ENCODE results near the gene GPC1. TPM values are rescaled to one million over a fixed set of nuclear protein-coding genes. Genes with fewer than 3 reads are reported as not detected.
A peak's percentile ranks its signal among the peaks of the same experiment; 100 is the strongest.

Gene GPC1
- total and polyA plus RNA-seq, 5 donors from 2014 or later: 0.06 to 0.91 (median 0.39) TPM

DNA sequence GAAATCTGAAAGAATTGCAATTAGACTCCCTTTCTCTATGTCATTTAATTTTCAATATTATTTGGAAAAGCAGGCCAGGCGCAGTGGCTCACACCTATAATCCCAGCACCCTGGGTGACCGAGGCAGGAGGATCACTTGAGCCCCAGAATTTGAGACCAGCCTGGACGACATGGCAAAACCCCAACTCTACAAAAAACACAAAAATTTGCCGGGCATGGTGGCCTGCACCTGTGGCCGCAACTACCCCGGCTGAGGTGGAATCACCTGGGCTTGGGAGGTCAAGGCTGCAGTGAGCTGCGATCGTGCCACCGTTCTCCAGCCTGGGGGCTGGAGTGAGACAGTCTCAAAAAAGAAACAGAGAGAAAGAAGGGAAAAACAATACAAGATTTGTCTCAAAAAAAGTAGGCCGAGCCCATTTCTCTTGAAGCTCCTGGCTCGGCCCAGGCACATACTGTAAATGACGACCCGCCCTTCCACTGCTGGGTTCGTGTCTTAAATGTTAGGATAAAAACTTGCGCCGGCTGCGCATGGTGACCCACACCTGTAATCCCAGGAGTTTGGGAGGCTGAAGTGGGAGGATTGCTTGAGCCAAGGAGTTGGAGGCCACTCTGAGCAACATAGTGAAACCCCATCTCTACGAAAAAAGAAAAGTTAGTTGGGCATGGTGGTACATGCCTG, 31.1 kb upstream of the GPC1 start:
- Histone ChIP-seq H3K4me3 (ENCODE audit: low read depth, low read length) (no peak overlapping the region), H3K36me3 (ENCODE audit: control insufficient read depth, insufficient read depth, low read length) (no peaks in the 10 kb centered on the region), H3K4me1 (ENCODE audit: control insufficient read depth, insufficient read depth, low read length, poor library complexity, severe bottlenecking) (peaks cover 4% of the 10 kb centered on the region), H3K27me3 (ENCODE audit: control insufficient read depth, insufficient read depth, low read length) (no peaks in the 10 kb centered on the region), H3K27ac (ENCODE audit: insufficient read depth, low read length, poor library complexity, severe bottlenecking) (no peak overlapping the region), H3K9me3 (ENCODE audit: control insufficient read depth in 2 of 2, low read length in 2 of 2) (no peaks in the 10 kb centered on the region)
- Mint-ChIP-seq H3K4me1 (peaks cover 0 to 6% (median 4%) of the 10 kb centered on the region in 4 donors), H3K4me3 (no peak overlapping the region), H3K36me3 (no peaks in the 10 kb centered on the region), H3K9me3 (no peaks in the 10 kb centered on the region), H3K27me3 (peaks cover 23% of the 10 kb centered on the region), H3K27ac (no peak overlapping the region)
- DNase-seq: no peak
- no peak for ATAC-seq (ENCODE audit: low read depth in 2 of 2)

DNA sequence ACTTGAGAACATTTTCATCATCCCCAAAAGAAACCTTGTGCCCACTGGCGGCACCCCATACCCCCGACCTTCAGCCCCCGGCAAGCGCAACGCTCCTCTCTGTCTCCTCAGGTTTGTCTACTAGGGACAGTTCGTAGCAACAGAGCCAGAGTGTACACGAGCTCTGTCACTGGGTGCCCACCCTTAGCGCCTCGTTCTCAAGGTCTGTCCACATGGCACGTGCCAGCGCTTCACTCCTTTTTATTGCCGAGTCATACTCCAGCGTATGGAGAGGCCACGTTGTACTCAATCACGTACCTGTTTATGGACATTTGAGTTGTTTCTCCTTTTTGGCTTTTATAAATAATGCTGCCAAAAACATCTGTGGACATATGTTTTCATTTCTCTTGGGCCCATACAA, 30.3 kb upstream of the GPC1 start:
- Histone ChIP-seq H3K4me3 (ENCODE audit: low read depth, low read length) (no peak overlapping the region), H3K36me3 (ENCODE audit: control insufficient read depth, insufficient read depth, low read length) (no peaks in the 10 kb centered on the region), H3K4me1 (ENCODE audit: control insufficient read depth, insufficient read depth, low read length, poor library complexity, severe bottlenecking) (peaks cover 4% of the 10 kb centered on the region), H3K27ac (ENCODE audit: insufficient read depth, low read length, poor library complexity, severe bottlenecking) (no peak overlapping the region), H3K27me3 (ENCODE audit: control insufficient read depth, insufficient read depth, low read length) (no peaks in the 10 kb centered on the region), H3K9me3 (ENCODE audit: control insufficient read depth in 2 of 2, low read length in 2 of 2) (no peaks in the 10 kb centered on the region)
- Mint-ChIP-seq H3K9me3 (no peaks in the 10 kb centered on the region), H3K27me3 (peaks cover 25% of the 10 kb centered on the region), H3K27ac (no peak overlapping the region), H3K4me3 (no peak overlapping the region), H3K36me3 (no peaks in the 10 kb centered on the region), H3K4me1 (peaks cover 0 to 6% (median 4%) of the 10 kb centered on the region in 4 donors)
- ATAC-seq (ENCODE audit: low read depth in 2 of 2) (no peak), DNase-seq (no peak)

DNA sequence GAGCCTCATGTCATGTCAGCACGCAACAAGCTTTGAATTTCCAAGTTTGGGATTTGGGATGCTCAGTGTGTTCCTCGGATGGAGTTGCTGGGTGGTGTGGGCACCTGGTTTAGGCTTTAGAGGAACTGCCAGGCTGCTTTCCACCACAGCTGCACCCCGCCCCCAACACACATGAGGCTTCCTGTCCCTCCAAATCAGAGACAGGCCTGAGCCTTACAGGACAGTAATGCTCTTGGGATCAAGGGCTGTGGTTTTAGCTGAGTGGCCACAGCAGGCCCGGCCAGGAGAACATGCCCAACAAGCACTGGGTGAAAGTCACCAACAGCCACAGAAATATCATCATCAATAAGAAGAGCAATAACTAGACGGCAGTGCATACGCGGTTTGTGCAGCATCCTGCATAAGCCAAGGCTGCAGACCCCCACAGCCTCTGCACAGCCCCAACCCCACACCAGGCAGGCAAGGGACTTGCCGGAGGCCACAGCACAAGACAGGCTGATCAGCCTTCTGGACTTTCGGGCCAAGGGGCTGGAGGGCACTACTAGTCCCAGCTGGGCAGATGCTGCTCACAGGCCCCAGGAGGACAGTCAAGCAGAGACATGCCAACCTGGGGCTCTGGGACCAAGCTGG, 29.7 kb upstream of the GPC1 start:
- H3K4me3 Mint-ChIP-seq: no peak overlapping the region
- no peak overlapping the region for H3K4me3 ChIP-seq (ENCODE audit: low read depth, low read length)
- H3K4me1 Mint-ChIP-seq: peaks cover 0 to 6% (median 4%) of the 10 kb centered on the region in 4 donors
- H3K36me3 Mint-ChIP-seq: no peaks in the 10 kb centered on the region
- no peaks in the 10 kb centered on the region for H3K9me3 Mint-ChIP-seq
- H3K27ac Mint-ChIP-seq: no peak overlapping the region
- ATAC-seq (ENCODE audit: low read depth in 2 of 2) (no peak), DNase-seq (no peak)
- H3K27me3 ChIP-seq (ENCODE audit: control insufficient read depth, insufficient read depth, low read length): no peaks in the 10 kb centered on the region
- H3K4me1 ChIP-seq (ENCODE audit: control insufficient read depth, insufficient read depth, low read length, poor library complexity, severe bottlenecking): peaks cover 4% of the 10 kb centered on the region
- H3K27ac ChIP-seq (ENCODE audit: insufficient read depth, low read length, poor library complexity, severe bottlenecking): no peak overlapping the region
- H3K27me3 Mint-ChIP-seq: peaks cover 23% of the 10 kb centered on the region
- no peaks in the 10 kb centered on the region for H3K9me3 ChIP-seq (ENCODE audit: control insufficient read depth in 2 of 2, low read length in 2 of 2)
- no peaks in the 10 kb centered on the region for H3K36me3 ChIP-seq (ENCODE audit: control insufficient read depth, insufficient read depth, low read length)

DNA sequence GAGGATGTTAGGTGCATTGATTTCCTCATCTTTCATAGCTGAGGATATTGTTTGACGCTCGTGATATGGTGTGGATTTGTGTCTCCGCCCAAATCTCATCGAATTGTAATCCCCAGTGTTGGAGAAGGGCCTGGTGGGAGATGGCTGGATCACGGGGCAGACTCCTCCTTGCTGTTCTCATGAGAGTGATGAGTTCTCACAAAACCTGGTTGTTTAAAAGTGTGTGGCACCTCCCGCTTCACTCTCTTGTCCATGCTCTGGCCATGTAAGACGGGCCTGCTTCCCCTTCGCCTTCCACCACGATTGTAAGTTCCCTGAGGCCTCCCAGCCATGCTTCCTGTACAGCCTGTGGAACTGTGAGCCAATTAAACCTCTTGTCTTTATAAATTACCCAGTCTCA, 28.4 kb upstream of the GPC1 start:
- DNase-seq: no peak
- Mint-ChIP-seq H3K4me1 (peaks cover 0 to 6% (median 4%) of the 10 kb centered on the region in 4 donors), H3K9me3 (no peaks in the 10 kb centered on the region), H3K27ac (no peak overlapping the region), H3K4me3 (peak overlapping the region in 1 of 4 donors; percentile 61), H3K27me3 (peaks cover 23% of the 10 kb centered on the region), H3K36me3 (no peaks in the 10 kb centered on the region)
- no peak for ATAC-seq (ENCODE audit: low read depth in 2 of 2)
- Histone ChIP-seq H3K9me3 (ENCODE audit: control insufficient read depth in 2 of 2, low read length in 2 of 2) (no peaks in the 10 kb centered on the region), H3K4me1 (ENCODE audit: control insufficient read depth, insufficient read depth, low read length, poor library complexity, severe bottlenecking) (peaks cover 4% of the 10 kb centered on the region), H3K4me3 (ENCODE audit: low read depth, low read length) (no peak overlapping the region), H3K36me3 (ENCODE audit: control insufficient read depth, insufficient read depth, low read length) (no peaks in the 10 kb centered on the region), H3K27ac (ENCODE audit: insufficient read depth, low read length, poor library complexity, severe bottlenecking) (no peak overlapping the region), H3K27me3 (ENCODE audit: control insufficient read depth, insufficient read depth, low read length) (no peaks in the 10 kb centered on the region)

DNA sequence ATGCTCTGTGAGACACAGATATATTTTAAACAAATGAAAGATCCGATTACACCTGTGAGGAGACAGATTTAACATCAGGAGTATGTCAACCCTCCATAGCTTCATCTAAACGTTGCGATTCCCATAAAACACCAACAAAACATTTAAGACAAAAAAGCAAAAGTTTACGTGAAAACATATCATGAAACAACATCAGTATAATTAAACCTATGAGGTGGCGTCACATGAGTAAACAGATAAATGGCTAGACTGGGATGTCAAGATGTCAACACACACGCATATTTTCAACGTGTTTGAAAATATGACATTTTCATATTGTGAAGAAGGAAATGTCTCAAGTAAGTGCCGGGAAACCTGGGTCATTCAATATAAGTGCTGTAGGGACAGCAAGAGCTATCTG, 25.5 kb upstream of the GPC1 start:
- no peaks in the 10 kb centered on the region for H3K9me3 ChIP-seq (ENCODE audit: control insufficient read depth in 2 of 2, low read length in 2 of 2)
- Mint-ChIP-seq H3K27ac (peak overlapping the region in 1 of 3 donors; percentile 50), H3K9me3 (no peaks in the 10 kb centered on the region), H3K4me1 (no peaks in the 10 kb centered on the region), H3K4me3 (no peak overlapping the region), H3K27me3 (peaks cover 17% of the 10 kb centered on the region), H3K36me3 (no peaks in the 10 kb centered on the region)
- no peak for ATAC-seq (ENCODE audit: low read depth in 2 of 2)
- H3K27ac ChIP-seq (ENCODE audit: insufficient read depth, low read length, poor library complexity, severe bottlenecking): no peak overlapping the region
- DNase-seq: no peak
- no peaks in the 10 kb centered on the region for H3K27me3 ChIP-seq (ENCODE audit: control insufficient read depth, insufficient read depth, low read length)
- no peak overlapping the region for H3K4me3 ChIP-seq (ENCODE audit: low read depth, low read length)
- H3K4me1 ChIP-seq (ENCODE audit: control insufficient read depth, insufficient read depth, low read length, poor library complexity, severe bottlenecking): no peaks in the 10 kb centered on the region
- H3K36me3 ChIP-seq (ENCODE audit: control insufficient read depth, insufficient read depth, low read length): no peaks in the 10 kb centered on the region

DNA sequence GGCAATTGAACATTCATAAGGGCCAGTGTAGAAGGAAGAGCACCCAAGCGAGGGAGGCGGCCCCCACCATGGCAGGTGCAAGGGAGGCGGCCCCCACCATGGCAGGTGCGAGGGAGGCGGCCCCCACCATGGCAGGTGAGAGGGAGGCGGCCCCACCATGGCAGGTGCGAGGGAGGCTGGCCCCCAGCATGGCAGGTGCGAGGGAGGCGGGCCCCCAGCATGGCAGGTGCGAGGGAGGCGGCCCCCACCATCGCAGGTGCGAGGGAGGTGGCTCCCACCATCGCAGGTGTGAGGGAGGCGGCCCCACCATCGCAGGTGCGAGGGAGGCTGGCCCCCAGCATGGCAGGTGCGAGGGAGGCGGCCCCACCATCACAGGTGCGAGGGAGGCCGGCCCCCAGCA, 24.7 kb upstream of the GPC1 start:
- H3K4me1 Mint-ChIP-seq: no peaks in the 10 kb centered on the region
- no peaks in the 10 kb centered on the region for H3K9me3 ChIP-seq (ENCODE audit: control insufficient read depth in 2 of 2, low read length in 2 of 2)
- H3K4me1 ChIP-seq (ENCODE audit: control insufficient read depth, insufficient read depth, low read length, poor library complexity, severe bottlenecking): no peaks in the 10 kb centered on the region
- H3K27ac Mint-ChIP-seq: no peak overlapping the region
- no peak overlapping the region for H3K4me3 Mint-ChIP-seq
- ATAC-seq (ENCODE audit: low read depth in 2 of 2): no peak
- DNase-seq: no peak
- no peaks in the 10 kb centered on the region for H3K9me3 Mint-ChIP-seq
- H3K27me3 ChIP-seq (ENCODE audit: control insufficient read depth, insufficient read depth, low read length): no peaks in the 10 kb centered on the region
- H3K27me3 Mint-ChIP-seq: peaks cover 17% of the 10 kb centered on the region
- H3K36me3 ChIP-seq (ENCODE audit: control insufficient read depth, insufficient read depth, low read length): no peaks in the 10 kb centered on the region
- no peak overlapping the region for H3K27ac ChIP-seq (ENCODE audit: insufficient read depth, low read length, poor library complexity, severe bottlenecking)
- H3K4me3 ChIP-seq (ENCODE audit: low read depth, low read length): no peak overlapping the region
- H3K36me3 Mint-ChIP-seq: no peaks in the 10 kb centered on the region

DNA sequence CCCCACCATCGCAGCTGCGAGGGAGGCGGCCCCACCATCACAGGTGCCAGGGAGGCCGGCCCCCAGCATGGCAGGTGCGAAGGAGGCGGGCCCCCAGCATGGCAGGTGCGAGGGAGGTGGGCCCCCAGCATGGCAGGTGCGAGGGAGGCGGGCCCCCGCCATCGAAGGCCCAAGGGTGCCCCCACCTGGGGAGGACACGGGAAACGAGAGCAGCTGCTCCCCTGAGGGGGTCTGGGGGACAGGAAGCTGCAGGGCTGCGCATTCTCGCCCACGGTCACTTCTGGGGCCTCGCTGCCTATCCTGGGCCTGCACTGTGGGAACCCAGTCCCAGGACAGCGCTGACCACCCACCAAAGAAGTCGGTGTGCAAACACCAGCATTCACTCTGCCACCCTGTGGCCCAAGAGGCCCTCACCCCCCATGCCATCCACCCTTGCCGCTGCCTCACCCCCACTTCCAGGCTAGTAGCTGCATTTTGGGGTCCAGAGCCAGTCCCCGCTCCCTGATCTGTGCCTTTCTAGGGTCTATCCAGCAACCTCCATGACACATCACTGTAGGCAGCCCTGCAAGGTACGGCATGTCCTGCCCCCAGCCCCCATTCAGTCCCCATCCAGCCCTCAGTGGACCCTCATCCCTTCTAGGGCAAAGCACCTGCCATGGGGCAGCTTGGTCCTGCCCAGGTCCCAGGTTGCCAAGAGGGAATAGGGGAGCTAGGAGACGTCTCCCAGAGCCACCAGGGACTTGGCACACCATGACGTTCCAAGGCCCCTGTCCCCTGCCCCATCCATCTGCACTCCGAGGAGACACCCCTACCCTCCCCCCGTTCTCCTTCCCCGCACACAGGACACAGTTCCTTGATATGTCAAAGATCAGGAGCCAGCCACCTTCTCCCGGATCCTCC, 24.0 kb upstream of the GPC1 start:
- H3K27me3 Mint-ChIP-seq: peaks cover 17% of the 10 kb centered on the region
- Histone ChIP-seq H3K4me3 (ENCODE audit: low read depth, low read length) (no peak overlapping the region), H3K27me3 (ENCODE audit: control insufficient read depth, insufficient read depth, low read length) (no peaks in the 10 kb centered on the region), H3K9me3 (ENCODE audit: control insufficient read depth in 2 of 2, low read length in 2 of 2) (no peaks in the 10 kb centered on the region), H3K4me1 (ENCODE audit: control insufficient read depth, insufficient read depth, low read length, poor library complexity, severe bottlenecking) (no peaks in the 10 kb centered on the region), H3K27ac (ENCODE audit: insufficient read depth, low read length, poor library complexity, severe bottlenecking) (no peak overlapping the region), H3K36me3 (ENCODE audit: control insufficient read depth, insufficient read depth, low read length) (no peaks in the 10 kb centered on the region)
- H3K4me3 Mint-ChIP-seq: no peak overlapping the region
- no peak overlapping the region for H3K27ac Mint-ChIP-seq
- ATAC-seq (ENCODE audit: low read depth in 2 of 2): no peak
- no peaks in the 10 kb centered on the region for H3K4me1 Mint-ChIP-seq
- no peaks in the 10 kb centered on the region for H3K36me3 Mint-ChIP-seq
- no peak for DNase-seq
- H3K9me3 Mint-ChIP-seq: no peaks in the 10 kb centered on the region

All from CD4-positive, CD25-positive, alpha-beta regulatory T cell (primary cell).